Measurements from ENCODE around the gene ASPSCR1. TPM values are rescaled to one million over a fixed set of nuclear protein-coding genes. Genes with fewer than 3 reads are reported as not detected.

The ASPSCR1 gene
- total and polyA plus RNA-seq, 2 of the 13 experiments (the other 11 are each of a cell fraction or from before 2014, with no cell fraction given): 274 to 314 TPM

GRCh38 chr17:82039695-82040299 lies 62.4 kb downstream of the ASPSCR1 start (continued):
- no peak for TF ChIP-seq MATR3 (CRISPR knock-in tag; IDR thresholded peaks at IDR 0.05)
- no peak for TF ChIP-seq ZNF777 (CRISPR knock-in tag; IDR thresholded peaks at IDR 0.05)
- TF ChIP-seq CHCHD3 (CRISPR knock-in tag; IDR thresholded peaks at IDR 0.05): no peak
- no peak for TF ChIP-seq SRSF1 (optimal IDR thresholded peaks at IDR 0.05; ENCODE audit: low read depth, low read length)
- TF ChIP-seq ZNF562 (CRISPR knock-in tag; IDR thresholded peaks at IDR 0.05; ENCODE audit: borderline replicate concordance): no peak
- TF ChIP-seq THAP9 (CRISPR knock-in tag; IDR thresholded peaks at IDR 0.05; ENCODE audit: borderline replicate concordance): no peak; the same call in 1 of the 2 replicates
- TF ChIP-seq AGO2 (optimal IDR thresholded peaks at IDR 0.05; ENCODE audit: low read depth, low read length): no peak
- no peak for TF ChIP-seq SPEN (CRISPR knock-in tag; IDR thresholded peaks at IDR 0.05; ENCODE audit: low read depth)
- no peak for TF ChIP-seq ZNF772 (CRISPR knock-in tag; IDR thresholded peaks at IDR 0.05)
- TF ChIP-seq HMGA1 (CRISPR knock-in tag; conservative IDR thresholded peaks at IDR 0.05): no peak
- no peak for TF ChIP-seq NKX3-1 (CRISPR knock-in tag; IDR thresholded peaks at IDR 0.05)
- no peak for TF ChIP-seq ZBTB8A (CRISPR knock-in tag; IDR thresholded peaks at IDR 0.05; ENCODE audit: borderline replicate concordance, low read depth)
- no peak for TF ChIP-seq ZSCAN25 (CRISPR knock-in tag; IDR thresholded peaks at IDR 0.05)
- TF ChIP-seq MAFK (conservative IDR thresholded peaks at IDR 0.05 in 1 of 2, IDR thresholded peaks at IDR 0.05 in 1 of 2; ENCODE audit: low read length in 2 of 2): no peak
- TF ChIP-seq KAT2B (IDR thresholded peaks at IDR 0.05; ENCODE audit: borderline replicate concordance, low read depth, low read length): no peak
- no peak for TF ChIP-seq KLF6 (CRISPR knock-in tag; IDR thresholded peaks at IDR 0.05)
- TF ChIP-seq SMARCC2 (IDR thresholded peaks at IDR 0.05): no peak
- no peak for TF ChIP-seq ZMAT5 (CRISPR knock-in tag; IDR thresholded peaks at IDR 0.05; ENCODE audit: borderline replicate concordance, low read depth)
- TF ChIP-seq ZBTB14 (CRISPR knock-in tag; IDR thresholded peaks at IDR 0.05): no peak
- TF ChIP-seq ZKSCAN8 (CRISPR knock-in tag; IDR thresholded peaks at IDR 0.05; ENCODE audit: borderline replicate concordance): no peak
- no peak for TF ChIP-seq MTF1 (CRISPR knock-in tag; IDR thresholded peaks at IDR 0.05)
- TF ChIP-seq MED13 (CRISPR knock-in tag; IDR thresholded peaks at IDR 0.05): no peak
- no peak for TF ChIP-seq ZNF616 (CRISPR knock-in tag; IDR thresholded peaks at IDR 0.05; ENCODE audit: low read depth)
- TF ChIP-seq ELF1 (CRISPR knock-in tag; IDR thresholded peaks at IDR 0.05): no peak
- no peak for TF ChIP-seq EHMT2 (IDR thresholded peaks at IDR 0.05; ENCODE audit: borderline replicate concordance, low read depth, low read length)
- TF ChIP-seq PREB (CRISPR knock-in tag; IDR thresholded peaks at IDR 0.05): no peak
- TF ChIP-seq ZBTB21 (CRISPR knock-in tag; IDR thresholded peaks at IDR 0.05): no peak
- TF ChIP-seq ZNF446 (CRISPR knock-in tag; IDR thresholded peaks at IDR 0.05): no peak
